Activated CD4-positive, CD25-positive, alpha-beta regulatory T cell (primary cell): ENCODE data around the gene EPRS1.
"Not testable (repeated sequence)": the region's sequence is repeated elsewhere in the genome, so short reads cannot be mapped to it uniquely, and the experiment has no call there.

ENCODE experiments used
- DNase-seq, 4 experiments: peaks; one replicate each; lab custom pipeline; 2025; lab: John Stamatoyannopoulos, UW

EPRS1 gene

DNA sequence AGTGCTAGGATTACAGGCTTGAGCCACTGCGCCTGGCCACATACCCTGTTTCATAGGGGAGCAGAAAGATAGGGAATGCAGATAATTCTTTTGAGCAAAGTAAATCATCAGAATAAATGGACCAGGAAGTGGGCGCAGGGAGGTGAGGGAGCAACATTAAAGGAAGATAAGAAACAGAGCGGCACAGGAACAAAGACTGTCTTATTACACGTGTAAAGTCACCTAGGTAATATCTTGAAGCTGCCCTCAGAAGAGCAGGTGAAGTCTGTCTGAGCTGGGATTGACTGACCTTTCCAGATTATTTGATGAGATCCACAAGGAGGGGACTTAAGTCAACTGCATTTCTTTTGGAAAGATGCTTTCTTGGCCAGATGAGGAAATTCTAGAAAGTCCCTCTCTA is 7.7 kb downstream of the EPRS1 start:
- DNase-seq = no peak

GRCh38 chr1:220037810-220038209 is 8.5 kb downstream of the EPRS1 start:
- DNase-seq = not testable (repeated sequence)

GRCh38 chr1:220032911-220033310 is 13.4 kb downstream of the EPRS1 start:
- no peak for DNase-seq

- DNase-seq = no peak
Observed at GRCh38 chr1:220031287-220031686, 15.0 kb downstream of the EPRS1 start.

DNA sequence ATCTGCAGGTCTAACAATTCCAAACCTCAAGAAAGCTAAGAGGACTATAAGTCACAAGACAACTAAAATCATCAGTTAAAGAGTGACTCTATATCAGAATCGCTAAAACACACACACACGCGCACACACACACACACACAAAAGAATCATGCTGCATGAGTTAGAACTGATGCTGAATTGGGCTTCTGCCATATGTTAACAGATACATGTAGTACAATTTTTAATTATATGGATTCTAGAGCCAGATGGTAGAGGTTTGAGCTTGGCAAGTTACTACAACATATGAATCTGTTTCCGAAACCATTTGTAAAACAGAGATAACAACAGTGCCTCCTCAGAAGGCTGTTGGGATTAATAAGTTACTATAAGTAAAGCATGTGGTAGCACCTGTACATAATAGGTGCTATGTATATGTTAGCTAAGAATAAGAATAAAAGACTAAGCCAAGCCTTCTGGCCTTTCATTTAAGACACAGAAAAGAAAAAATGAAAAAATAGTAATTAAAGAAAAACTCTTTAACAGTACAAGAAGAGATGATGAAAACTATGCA is 17.9 kb downstream of the EPRS1 start:
- DNase-seq = no peak

- DNase-seq = no peak
Observed at GRCh38 chr1:220019071-220019470, 27.2 kb downstream of the EPRS1 start.

DNA sequence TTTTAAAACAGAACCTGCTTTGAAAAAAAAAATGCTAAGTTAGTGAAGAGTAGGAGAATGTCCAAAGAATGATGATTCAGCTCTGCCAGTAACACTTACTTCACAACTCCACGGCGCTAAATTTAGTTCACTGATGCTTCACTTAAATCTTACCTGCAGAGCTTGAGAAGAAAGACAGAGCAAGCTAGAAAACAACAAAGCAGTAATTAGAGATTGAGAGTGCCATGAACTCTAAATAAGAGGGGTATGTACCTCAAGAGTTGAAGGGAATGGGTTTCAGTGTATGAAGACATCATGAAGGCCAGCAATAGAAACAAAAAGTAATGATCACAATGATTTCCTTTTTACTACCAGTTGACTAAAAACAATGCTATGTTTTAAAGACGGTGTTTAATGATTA is 32.8 kb downstream of the EPRS1 start:
- no peak for DNase-seq

DNA sequence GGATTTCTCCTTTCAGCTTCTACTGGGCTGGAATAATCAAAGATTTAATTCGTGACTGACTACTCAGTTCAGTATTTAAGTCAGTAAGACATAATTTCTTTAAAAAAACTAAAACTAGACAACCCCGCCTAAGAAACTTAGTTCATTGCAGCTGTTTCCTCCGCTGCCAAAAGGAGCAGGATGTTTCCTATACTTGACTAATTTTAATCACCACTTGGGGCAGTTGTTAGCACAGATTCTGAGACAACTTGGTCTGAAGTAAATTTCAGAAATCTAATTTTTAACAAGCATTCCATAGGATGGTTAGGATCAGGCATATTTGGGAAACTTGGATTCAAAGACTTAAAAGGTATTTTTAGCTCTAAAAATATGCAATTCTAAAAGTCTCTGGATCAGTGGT is 34.0 kb downstream of the EPRS1 start:
- DNase-seq = no peak

- no peak for DNase-seq
Observed at GRCh38 chr1:220011620-220012019, 34.7 kb downstream of the EPRS1 start.

DNA sequence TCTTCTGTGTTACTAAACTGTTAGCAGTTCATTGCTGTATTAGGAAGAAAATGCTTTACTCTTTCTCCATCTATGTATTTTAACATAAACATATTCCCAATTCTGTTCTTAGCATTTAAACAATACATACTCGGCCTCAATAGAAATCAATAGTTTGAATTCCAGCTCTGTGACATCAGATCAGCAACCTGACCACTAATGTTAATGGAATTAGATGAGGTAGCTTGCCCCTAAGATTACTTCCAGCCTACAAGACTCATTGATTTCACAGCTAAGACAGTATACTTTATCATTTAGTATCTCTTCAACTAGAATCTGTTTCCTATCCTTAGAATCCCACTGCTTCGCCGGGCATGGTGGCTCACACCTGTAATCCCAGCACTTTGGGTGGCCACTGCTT is 38.9 kb downstream of the EPRS1 start:
- no peak for DNase-seq

DNA sequence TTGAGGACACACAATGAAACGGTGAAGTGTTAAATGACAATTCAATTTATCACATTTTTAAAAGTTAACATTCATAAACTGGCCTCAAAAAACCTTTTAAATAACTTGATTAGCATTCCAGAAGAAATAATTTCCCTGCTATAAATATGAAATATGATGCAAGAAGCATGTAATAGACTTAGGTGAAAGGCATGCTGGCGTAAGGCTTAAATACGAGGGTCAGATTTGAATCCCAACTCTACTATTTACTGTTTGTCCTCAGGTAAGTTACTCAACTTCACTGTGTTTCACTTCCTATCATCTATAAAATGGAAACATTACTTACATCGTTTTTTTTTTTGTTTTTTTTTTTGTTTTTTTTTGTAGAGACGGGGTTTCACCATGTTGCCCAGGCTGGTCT is 40.8 kb downstream of the EPRS1 start:
- DNase-seq = no peak

DNA sequence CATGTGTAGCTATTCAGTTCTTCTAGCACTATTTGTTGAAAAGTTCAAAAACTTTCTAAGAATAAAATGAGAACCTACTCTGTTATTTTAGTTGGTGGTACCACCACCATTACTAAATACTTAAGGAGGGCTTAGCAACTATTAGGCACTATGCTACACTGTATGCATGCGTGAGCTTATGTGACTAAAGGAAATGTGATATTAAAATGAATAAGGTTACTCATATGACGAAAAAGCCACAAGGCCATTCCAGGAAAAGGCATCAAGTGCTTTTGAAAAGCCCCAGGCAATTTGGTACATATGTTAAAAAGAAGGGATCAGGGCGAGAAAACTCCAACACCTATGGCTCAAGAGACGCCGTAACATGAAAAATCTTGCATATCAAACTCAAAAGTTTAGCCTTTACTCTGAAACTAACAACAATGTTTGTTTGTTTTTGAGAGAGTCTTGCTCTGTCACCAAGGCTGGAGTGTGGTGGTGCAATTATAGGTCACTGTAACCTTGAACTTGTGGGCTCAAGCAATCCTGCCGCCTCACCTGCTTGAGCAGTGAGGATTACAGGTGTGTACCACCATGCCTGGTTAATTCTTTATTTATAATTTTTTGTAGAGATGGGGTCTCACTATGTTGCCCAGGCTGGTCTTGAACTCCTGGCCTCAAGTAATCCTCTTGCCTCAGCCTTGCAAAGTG is 42.5 kb downstream of the EPRS1 start:
- no peak for DNase-seq

- no peak for DNase-seq
Observed at GRCh38 chr1:220003015-220003414, 43.3 kb downstream of the EPRS1 start.

DNA sequence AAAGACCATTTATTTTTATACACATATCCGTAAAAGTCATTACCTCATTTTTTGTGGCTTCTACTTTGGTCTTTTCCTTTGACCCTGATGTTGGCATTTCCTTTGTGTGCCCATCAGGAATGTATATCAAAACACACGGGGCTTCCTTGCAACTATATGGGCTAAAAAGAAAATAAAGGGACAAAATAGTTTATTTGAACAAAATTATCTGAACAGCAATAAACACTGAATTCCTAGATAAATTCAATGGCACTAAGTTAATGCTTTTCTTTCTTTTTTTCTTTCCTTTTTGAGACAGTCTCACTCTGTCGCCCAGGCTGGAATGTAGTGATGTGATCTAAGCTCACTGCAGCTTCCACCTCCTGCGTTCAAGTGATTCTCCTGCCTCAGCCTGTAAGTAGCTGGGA is 45.2 kb downstream of the EPRS1 start:
- no peak for DNase-seq

DNA sequence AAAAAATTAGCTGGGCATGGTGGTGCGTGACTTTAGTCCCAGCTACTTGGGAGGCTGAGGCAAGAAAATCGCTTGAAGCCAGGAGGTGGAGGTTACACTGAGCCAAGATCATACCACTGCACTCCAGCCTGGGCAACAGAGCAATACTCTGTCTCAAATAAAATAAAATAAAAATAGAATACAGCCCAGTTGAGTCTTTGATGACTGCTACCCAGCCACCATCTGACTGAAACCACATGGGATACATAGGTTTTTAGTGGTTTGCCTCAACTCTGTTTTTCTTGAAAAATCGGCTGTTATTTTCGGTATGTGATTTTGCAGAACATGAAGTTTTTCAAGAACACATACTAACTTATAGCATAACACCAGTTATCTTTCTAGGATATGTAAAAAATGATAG is 46.5 kb downstream of the EPRS1 start:
- no peak for DNase-seq
